Jurkat, Clone E6-1 (cell line): ENCODE measurements around the gene NHLRC2.

ENCODE experiments used
- DNase-seq: peaks from one replicate; pipeline ENCODE4 v3.0.0-alpha.2; 2011; ENCODE audit warnings: low read depth, low spot score
- H3K4me3 ChIP-seq: 2 replicates; pipeline ENCODE4 v1.5.1; 2011; ENCODE audit warnings: mild to moderate bottlenecking, low read length, control low read depth, moderate library complexity

Gene NHLRC2

DNA sequence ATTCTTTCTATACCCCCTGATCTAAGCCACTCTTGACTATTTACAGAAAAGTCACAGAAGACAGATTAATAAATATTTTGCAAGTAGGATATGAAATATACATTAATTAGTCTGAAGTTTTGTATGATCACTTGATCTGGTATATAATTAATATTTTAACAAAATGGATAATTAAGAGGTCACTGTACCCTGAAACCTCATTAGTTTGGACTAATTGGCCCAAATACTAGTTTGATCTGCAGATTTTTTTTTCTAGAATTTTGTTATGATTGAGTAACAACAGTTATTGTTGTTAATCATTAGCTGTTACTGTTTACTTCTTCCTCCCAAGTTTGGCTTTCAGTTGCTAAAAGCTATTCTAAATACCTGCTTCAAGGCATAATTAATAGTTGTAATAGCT, 2.7 kb downstream of the NHLRC2 start:
- H3K4me3 ChIP-seq, result no peak overlapping the region
- no peak for DNase-seq

DNA sequence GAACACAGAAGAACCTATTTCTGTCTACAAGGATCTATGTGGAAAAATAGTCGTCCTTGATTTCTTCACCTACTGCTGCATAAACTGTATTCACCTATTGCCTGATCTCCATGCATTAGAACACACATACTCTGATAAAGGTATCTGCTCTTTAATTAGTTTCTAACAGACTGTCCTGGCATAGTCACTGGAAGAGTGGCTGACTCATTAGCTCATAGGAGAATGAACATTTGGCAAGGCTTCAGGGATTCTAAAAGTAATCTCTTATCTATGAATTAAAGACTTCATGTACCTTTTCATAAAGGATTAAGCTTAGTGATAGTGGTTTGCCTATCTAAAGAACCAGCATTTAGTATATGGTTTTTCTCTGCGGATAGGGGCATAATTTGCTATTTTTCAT, 4.1 kb downstream of the NHLRC2 start:
- no peak for DNase-seq
- H3K4me3 ChIP-seq, result no peak overlapping the region

DNA sequence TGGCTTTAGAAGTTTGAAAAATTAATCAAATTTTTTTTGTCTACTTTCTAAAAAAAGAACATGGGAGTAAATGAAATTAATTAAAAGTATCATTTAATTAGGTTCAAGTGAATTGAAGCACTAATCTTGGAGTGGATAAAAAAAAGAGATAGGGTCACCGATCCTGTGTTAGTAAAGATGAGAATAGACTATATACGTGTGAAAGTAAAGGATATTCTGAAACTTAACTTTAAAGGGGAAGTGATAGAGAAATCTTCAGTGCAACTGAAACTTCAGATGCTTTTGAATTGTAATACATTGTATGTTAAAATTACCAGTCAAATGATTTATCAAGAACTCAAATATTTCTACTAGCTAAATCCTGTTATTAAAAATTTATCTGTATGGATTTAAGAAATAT, 4.8 kb downstream of the NHLRC2 start:
- DNase-seq, result no peak
- no peak overlapping the region for H3K4me3 ChIP-seq

DNA sequence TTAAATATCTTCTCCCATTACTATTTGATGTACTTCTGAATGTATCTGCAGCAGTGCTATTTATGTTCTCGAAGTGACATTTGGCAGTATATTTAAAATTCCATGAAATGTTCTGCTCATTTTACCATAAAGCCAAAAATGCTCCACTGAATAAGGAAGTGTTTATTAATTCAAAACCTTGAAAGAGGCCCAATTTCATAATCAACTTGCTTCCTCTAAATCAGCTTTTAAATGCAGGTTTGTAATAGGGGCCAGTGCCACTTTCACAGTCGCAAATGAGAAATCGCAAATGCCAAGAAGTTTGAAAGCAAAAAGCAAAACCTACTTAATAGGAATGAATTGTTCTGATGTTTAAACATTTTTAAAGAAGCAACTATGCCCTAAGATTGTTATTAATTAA, 11.4 kb downstream of the NHLRC2 start:
- DNase-seq, result no peak

DNA sequence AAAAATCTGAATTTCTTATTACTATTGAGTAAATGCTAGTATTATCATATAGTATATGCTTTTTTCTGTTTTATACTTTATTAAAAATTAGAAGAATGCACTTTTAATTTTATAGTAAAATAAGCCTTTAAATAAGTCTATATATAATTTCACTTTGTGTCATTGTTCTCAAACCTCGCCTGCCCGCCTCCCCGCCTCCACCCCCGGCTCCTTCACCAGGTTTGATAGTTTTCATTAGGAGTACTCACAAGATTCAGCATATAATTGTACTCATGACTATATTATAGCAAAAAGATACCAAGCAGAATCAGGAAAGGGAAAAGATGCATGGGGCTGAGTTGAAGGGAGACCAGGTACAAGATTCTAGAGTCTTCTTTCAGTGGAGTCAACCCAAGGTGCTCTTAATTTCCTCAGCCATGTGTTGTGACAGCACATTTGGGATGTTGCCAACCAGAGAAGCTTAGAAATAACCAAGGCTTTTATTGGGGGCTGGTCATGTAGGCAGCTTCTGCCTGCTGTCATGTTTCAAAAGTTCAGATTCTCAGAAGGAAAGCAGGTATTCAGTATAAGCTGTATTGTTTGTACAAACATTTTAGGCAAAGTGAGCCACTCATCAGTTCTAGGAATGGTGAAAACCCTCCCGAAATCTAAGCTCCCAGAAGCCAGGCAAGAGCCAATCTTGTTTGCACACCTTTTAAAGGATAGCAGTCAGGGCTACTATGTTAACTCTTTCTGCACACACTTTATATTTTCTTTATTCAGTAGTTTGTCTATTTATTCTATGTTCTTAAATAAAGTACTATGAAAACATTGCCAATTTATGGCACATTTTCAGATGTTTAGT, 12.3 kb downstream of the NHLRC2 start:
- DNase-seq, result no peak
- no peak overlapping the region for H3K4me3 ChIP-seq

More for the DNA sequence above, 11.4 kb downstream of the NHLRC2 start:
- no peak overlapping the region for H3K4me3 ChIP-seq

DNA sequence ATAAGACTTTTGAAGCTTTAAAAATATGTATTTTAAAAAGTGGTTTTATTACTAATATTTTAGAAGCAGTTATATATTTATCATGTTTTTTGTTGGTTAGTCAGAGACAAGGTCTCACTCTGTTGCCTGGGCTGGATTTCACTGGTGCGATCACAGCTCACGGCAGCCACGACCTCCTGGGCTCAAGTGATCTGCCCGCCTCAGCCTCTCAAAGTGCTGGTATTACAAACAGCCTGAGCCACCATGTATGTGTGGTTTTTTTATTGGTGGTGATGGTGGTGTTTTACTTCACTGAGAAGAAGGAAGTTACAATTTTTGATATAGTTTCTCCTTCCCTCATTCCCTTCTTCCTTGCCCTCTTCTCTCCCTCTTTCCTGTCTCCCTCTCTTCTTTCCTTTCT, 13.4 kb downstream of the NHLRC2 start:
- no peak for DNase-seq
- no peak overlapping the region for H3K4me3 ChIP-seq

DNA sequence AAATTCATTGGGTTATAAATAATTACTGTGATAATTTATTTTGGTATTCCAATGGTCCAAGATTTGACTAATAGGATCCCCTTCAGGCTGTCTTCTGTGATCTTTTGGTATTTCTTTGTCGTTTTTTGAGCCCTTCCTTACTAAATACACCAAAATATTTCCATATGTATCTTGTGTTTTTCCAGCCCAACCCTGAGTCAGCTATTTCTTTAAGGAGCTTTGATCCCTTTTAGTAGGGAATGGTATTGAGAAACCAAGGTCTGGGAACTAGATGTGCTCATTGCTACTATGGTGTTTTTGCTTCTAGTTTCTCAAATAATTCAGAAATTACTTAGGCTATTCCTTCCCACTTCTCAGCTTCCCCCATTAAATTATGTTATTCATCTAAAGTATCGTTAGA, 15.3 kb downstream of the NHLRC2 start:
- no peak overlapping the region for H3K4me3 ChIP-seq
- no peak for DNase-seq

DNA sequence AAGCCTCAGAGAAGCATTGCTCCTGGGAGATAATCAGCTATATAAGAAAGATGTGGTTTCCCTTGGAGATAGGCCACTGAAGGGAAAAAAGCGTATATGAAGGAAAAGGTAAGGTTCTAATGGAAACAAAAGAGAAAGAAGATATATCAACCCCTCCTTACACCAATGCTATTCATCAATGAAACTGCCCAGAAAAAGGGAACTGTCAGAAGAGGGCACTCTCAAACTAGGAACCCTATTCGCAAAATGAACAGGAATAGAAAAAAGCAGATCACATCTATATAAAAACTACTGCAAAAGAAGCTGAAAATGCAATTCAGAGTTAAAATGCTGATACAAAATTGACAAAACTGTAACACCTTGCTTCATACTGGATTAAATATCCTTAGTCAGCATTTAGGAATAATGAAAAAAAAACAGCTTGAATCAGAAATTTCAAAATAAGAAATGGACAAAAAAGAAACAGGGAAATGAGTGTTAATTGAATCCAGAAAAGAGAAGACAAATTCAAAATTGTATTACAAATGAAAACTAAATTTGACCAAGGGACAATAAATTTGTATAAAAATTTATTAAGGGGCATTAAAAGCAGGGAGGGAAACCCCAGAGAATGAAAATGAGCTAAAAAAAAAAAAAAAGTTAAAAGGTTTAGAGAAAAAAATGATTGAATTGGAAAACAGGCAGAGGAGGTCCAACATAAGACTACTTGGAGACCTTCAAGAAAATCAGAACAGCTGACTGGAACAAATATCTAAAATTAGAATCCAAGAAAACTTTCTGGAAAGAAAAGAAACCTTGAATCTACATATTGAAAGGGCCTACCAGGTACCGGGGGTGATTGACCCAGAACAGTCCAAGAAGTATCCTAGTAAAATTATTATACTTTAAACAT, 17.9 kb downstream of the NHLRC2 start:
- DNase-seq, result no peak
- H3K4me3 ChIP-seq, result no peak overlapping the region

DNA sequence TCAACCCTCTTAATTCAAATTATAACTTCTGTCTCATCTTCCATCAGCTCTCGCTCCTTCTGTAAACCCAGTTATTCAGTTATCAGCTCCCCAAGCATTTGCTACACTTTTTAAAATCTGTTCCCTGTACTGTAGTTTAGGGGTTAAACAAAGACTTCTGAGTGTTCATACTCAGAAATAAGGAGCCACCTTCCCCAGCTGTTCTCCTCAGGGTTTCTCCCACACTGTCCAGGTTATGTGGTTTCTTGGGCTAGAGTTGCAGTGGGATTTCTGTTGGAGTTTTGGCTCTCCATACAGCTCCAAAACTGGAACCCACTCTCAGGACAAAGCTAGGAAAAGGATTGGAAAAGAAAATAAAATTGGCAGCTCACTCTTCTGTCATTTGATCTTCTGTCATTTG, 20.8 kb downstream of the NHLRC2 start:
- H3K4me3 ChIP-seq, result no peak overlapping the region
- no peak for DNase-seq

DNA sequence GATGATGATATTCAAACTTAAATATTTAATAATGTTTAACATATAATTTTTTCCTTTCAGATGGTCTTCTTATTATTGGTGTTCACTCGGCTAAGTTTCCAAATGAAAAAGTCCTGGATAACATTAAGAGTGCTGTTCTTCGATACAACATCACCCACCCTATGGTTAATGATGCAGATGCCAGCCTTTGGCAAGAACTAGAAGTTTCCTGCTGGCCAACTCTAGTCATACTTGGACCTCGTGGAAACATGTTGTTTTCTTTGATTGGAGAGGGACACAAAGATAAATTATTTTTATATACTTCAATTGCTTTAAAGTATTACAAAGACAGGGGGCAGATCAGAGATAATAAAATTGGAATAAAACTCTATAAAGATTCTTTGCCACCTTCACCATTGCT, 22.0 kb downstream of the NHLRC2 start:
- no peak overlapping the region for H3K4me3 ChIP-seq
- DNase-seq, result no peak

DNA sequence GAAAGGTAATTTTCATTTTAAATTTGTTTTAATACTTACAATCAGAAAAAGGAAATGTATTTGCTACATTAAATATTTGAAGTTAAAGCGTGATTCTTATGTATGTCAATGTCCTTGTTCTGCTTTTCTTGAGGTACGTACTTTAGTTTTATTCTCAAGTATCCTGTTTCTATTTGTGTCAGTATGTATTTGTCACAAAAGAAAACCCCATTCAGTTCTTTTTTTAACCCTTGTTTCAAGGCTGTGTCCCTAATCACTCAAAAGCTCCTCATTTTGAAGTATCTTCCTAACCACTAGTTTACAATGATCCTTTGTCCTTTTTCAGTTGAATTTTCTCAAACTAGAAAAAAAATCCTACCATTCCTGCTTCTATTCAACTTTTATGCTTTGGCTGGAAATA, 25.2 kb downstream of the NHLRC2 start:
- DNase-seq, result no peak
- no peak overlapping the region for H3K4me3 ChIP-seq

DNA sequence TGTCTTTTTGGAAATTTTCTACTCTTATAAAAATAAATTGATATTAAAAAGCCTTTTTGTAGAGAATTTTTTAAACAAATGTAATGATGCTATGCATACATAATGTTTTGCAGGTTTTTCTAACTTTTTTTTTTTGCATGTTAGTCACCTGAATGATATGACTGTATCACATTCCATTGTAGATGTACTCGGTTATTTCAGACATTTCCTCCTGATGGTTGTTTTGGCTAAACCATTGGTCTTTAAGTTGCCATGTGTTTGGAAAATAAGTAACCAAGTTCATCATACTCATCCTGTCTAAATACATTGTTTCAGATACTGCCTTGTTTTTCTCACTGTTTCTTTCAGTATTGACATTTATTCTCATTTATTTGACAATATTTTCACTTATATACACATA, 25.8 kb downstream of the NHLRC2 start:
- no peak overlapping the region for H3K4me3 ChIP-seq
- no peak for DNase-seq

DNA sequence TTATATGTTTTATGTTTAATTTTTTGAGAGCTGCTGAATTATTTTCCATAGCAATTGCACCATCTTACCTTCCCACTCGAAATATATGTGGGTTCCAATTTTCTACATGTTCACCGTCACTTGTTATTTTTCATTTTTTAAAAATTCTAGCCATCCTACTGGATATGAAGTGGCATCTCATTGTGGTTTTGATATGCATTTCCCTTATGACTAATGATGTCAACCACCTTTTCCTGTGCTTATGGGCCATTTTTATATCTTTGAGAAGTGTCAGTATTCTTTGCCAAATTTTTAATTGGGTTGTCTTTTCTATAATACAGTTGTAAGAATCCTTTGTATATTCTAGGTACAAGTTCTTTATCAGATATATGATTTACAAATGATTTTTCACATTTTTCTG, 27.8 kb downstream of the NHLRC2 start:
- no peak for DNase-seq
- no peak overlapping the region for H3K4me3 ChIP-seq

DNA sequence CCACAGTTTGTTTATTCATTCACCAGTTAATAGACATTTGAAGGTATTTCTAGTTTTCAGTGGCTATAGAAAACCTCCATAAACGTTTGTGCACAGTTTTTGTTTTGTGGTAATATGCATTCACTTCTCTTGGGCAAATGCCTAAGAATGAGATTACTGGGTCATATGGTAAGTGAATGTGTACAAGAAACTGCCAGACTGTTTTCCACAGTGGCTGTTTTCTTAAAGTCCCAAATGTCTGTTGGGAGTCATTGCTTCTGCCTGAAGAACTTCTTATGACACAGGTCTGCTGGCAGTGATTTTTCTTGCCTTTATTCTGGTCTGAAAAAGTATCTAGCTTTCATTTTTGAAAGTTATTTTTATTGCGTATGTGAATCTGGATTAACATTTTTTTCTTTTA, 35.5 kb downstream of the NHLRC2 start:
- no peak overlapping the region for H3K4me3 ChIP-seq
- DNase-seq, result no peak

DNA sequence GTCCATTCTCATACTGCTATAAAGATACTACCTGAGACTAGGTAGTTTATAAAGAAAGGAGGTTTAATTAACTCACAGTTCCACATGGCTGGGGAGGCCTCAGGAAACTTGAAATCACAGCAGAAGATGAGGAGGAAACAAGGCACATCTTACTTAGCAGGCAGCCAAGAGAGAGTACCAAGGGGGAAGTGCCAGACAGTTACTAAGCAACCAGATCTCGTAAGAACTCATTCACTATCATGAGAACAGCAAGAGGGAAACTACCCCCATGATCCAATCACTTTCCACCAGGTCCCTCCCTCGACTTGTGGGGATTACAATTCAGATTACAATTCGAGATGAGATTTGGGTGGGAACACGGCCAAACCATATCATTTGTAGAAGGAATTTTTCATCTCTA, 36.3 kb downstream of the NHLRC2 start:
- DNase-seq, result peak; percentile 25
- H3K4me3 ChIP-seq, result no peak overlapping the region

DNA sequence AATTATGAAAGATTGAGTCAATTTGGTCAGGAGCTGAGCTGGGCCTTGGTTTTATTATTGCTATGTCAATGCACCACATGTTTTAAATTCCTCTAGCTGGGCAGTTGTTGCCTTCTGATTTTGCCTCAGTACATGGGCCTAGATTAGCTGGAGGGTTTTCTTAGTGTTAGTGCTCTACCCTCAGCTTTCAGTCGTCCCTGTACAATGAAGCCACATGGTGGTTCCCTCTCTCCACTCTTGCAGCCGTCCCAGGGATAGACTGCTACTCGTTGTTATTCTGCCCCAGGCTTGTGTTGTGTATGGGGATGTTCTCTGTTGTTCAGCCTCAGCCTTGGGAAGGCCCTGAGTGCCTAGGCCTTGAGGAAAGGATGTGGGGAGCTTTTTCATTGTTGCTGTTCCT, 37.0 kb downstream of the NHLRC2 start:
- no peak overlapping the region for H3K4me3 ChIP-seq
- no peak for DNase-seq

DNA sequence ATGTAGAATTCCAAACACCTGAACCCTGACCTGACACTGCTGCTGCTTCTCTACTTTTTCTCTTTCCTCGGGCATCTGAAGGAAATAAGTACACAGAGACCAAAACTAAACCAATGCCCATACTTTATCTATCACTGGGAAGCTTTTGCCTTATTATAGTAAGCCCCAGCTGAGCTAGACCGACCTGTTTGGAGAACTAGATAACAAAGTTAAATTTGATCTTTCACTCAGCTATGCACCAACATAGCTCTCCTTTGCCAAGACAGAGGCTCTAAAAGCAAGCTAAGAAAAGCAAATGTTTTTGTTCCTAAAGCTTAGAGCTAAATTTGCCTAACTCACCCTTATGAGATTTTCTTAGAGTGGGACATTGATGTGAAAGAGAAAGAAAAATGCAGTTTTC, 39.1 kb downstream of the NHLRC2 start:
- no peak for DNase-seq
- H3K4me3 ChIP-seq, result no peak overlapping the region

DNA sequence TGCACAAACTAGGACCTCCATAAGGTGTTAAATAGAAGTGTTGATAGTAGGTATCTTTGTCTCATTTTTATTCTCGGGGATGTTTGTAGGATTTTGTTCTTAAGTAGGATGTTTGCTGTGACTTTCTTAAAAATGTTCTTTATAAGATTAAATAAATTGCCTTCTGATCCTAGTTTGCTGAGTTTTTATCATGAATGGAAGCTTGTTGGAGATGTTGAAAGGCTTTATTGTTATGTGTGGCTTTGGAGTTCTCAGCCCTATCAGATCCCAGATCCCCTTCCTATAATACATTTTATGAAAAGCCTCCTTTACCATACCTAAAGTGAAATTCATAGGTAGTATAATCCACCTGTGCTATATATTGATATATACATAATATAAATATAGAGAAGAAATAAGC, 40.1 kb downstream of the NHLRC2 start:
- H3K4me3 ChIP-seq, result no peak overlapping the region
- DNase-seq, result no peak

DNA sequence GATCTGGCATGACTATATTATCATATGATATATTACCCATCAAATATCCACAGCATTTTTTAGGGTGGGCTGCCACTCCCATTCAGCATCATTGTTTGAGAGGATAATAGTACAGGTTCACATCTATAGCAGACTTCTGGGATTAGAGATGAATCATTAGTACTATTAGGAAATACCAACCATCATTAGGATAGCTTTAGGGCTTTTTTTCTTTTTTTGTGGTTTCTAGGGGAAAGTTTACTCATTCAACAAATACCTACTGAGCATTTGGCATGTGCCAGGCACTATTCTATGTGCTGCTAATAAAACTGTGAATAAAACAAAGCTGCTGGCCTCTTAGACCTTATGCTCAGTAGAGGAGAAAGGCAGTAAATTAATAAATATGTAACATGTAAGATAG, 40.6 kb downstream of the NHLRC2 start:
- DNase-seq, result no peak
- no peak overlapping the region for H3K4me3 ChIP-seq
